ENCODE data around the gene PLEKHA7. TPM values are rescaled to one million over a fixed set of nuclear protein-coding genes. Genes with fewer than 3 reads are reported as not detected.

Gene PLEKHA7
- total RNA-seq, 2 donors from 2014 or later = 10.8 to 17.6 TPM

- ATAC-seq (ENCODE audit: insufficient number of reproducible peaks, low FRiP score, low read depth) (no peak), DNase-seq (ENCODE audit: low spot score) (no peak)
- Histone ChIP-seq H3K36me3 (no peaks in the 10 kb centered on the region), H3K27me3 (replicated peaks; ENCODE audit: insufficient read depth) (no peaks in the 10 kb centered on the region), H3K4me3 (peak overlapping the region; percentile 82), H3K27ac (peak overlapping the region in 1 of 2 donors; percentile 38), H3K9me3 (no peaks in the 10 kb centered on the region), H3K4me1 (ENCODE audit: control insufficient read depth in 1 of 2, low read depth in 2 of 2) (peaks cover 0 to 7% of the 10 kb centered on the region in 2 donors)
- no peak for TF ChIP-seq CTCF (IDR thresholded peaks at IDR 0.05)
Observed at GRCh38 chr11:17012712-17013547, 1.3 kb downstream of the PLEKHA7 start.

- DNase-seq (ENCODE audit: low spot score) (no peak), ATAC-seq (ENCODE audit: insufficient number of reproducible peaks, low FRiP score, low read depth) (no peak)
- peaks cover 0 to 7% of the 10 kb centered on the region in 2 donors for H3K4me1 ChIP-seq (ENCODE audit: control insufficient read depth in 1 of 2, low read depth in 2 of 2)
- H3K9me3 ChIP-seq = no peaks in the 10 kb centered on the region
- TF ChIP-seq CTCF (IDR thresholded peaks at IDR 0.05) = no peak
- no peak overlapping the region for H3K27ac ChIP-seq
- H3K4me3 ChIP-seq = no peak overlapping the region
- H3K36me3 ChIP-seq = no peaks in the 10 kb centered on the region
- no peaks in the 10 kb centered on the region for H3K27me3 ChIP-seq (replicated peaks; ENCODE audit: insufficient read depth)
Observed at GRCh38 chr11:17012179-17012578, 2.0 kb downstream of the PLEKHA7 start.

- peaks cover 0 to 7% of the 10 kb centered on the region in 2 donors for H3K4me1 ChIP-seq (ENCODE audit: control insufficient read depth in 1 of 2, low read depth in 2 of 2)
- no peaks in the 10 kb centered on the region for H3K9me3 ChIP-seq
- H3K27ac ChIP-seq = no peak overlapping the region
- ATAC-seq (ENCODE audit: insufficient number of reproducible peaks, low FRiP score, low read depth) = no peak
- H3K27me3 ChIP-seq (replicated peaks; ENCODE audit: insufficient read depth) = no peaks in the 10 kb centered on the region
- no peak for TF ChIP-seq CTCF (IDR thresholded peaks at IDR 0.05)
- no peaks in the 10 kb centered on the region for H3K36me3 ChIP-seq
- no peak overlapping the region for H3K4me3 ChIP-seq
- no peak for DNase-seq (ENCODE audit: low spot score)
Observed at GRCh38 chr11:17010851-17011420, 3.3 kb downstream of the PLEKHA7 start.

- Histone ChIP-seq H3K27ac (no peak overlapping the region), H3K4me3 (no peak overlapping the region), H3K27me3 (replicated peaks; ENCODE audit: insufficient read depth) (no peaks in the 10 kb centered on the region), H3K36me3 (no peaks in the 10 kb centered on the region), H3K9me3 (no peaks in the 10 kb centered on the region), H3K4me1 (ENCODE audit: control insufficient read depth in 1 of 2, low read depth in 2 of 2) (no peaks in the 10 kb centered on the region)
- DNase-seq (ENCODE audit: low spot score) (no peak), ATAC-seq (ENCODE audit: insufficient number of reproducible peaks, low FRiP score, low read depth) (no peak)
- TF ChIP-seq CTCF (IDR thresholded peaks at IDR 0.05) = no peak
Observed at GRCh38 chr11:17008099-17008498, 6.1 kb downstream of the PLEKHA7 start.

- no peaks in the 10 kb centered on the region for H3K36me3 ChIP-seq
- ATAC-seq (ENCODE audit: insufficient number of reproducible peaks, low FRiP score, low read depth) (no peak), DNase-seq (ENCODE audit: low spot score) (no peak)
- H3K4me1 ChIP-seq (ENCODE audit: control insufficient read depth in 1 of 2, low read depth in 2 of 2) = no peaks in the 10 kb centered on the region
- no peaks in the 10 kb centered on the region for H3K9me3 ChIP-seq
- H3K27me3 ChIP-seq (replicated peaks; ENCODE audit: insufficient read depth) = no peaks in the 10 kb centered on the region
- H3K27ac ChIP-seq = no peak overlapping the region
- no peak overlapping the region for H3K4me3 ChIP-seq
- TF ChIP-seq CTCF (IDR thresholded peaks at IDR 0.05) = no peak
Observed at GRCh38 chr11:17005646-17006045, 8.6 kb downstream of the PLEKHA7 start.
